ENCODE measurements around the gene SLC38A11.
A peak's percentile ranks its signal among the peaks of the same experiment; 100 is the strongest.

SLC38A11 gene

DNA sequence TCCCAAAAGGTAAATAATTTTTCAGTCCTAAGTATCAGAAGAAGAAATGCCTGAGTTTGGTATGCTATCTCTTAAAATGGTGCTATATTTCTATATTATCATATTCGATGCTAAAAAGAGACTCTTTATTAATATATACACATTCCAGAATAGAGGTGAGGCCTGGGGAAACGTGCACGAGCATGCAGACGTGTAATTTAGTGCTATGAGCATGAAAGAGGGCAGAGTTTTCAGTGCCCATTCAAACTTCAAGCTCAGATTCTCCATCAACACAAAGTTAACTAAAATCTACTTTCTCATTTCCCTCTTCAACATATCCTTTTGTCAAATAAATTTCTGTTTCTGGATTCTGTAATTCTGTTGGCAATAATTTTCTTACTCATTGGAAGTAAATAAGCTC, 108.0 kb downstream of the SLC38A11 start:
- no peak for FAIRE-seq
- TF ChIP-seq CTCF (IDR thresholded peaks at IDR 0.05; ENCODE audit: insufficient read depth, missing control alignments): no peak

DNA sequence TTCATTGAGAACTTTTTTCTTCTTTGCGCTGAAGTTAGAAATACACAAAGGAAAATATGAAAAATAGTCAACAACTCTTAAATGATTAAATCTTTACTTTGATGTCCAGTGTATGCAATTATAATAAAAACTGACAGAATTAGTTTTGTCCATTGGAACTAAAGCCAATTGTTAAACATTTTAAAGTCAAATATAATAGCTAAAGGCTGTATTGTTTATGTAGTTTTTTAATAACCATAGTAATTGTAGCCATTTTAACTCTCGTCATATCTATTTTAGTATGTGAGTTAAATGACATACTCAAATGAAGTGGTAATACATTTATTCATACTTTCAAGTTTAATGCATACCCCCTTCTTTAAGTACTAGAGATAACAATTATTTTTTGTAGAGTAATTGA, 109.0 kb downstream of the SLC38A11 start:
- DNase-seq (ENCODE audit: insufficient read length, low spot score): no peak
- FAIRE-seq: peak; percentile 55
- TF ChIP-seq CTCF (IDR thresholded peaks at IDR 0.05; ENCODE audit: insufficient read depth, missing control alignments): no peak

More for the DNA sequence above, 108.0 kb downstream of the SLC38A11 start:
- no peak for DNase-seq (ENCODE audit: insufficient read length, low spot score)

All from D721Med (cell line).